ENCODE measurements around the gene COL6A5.
"Not testable (repeated sequence)": the region's sequence is repeated elsewhere in the genome, so short reads cannot be mapped to it uniquely, and the experiment has no call there.

Gene COL6A5

GRCh38 chr3:130386604-130387263 lies 41.3 kb downstream of the COL6A5 start:
- DNase-seq = no peak

- DNase-seq = no peak
These were observed 44.4 kb downstream of the COL6A5 start for GRCh38 chr3:130389743-130390478.

- no peak for DNase-seq
These were observed 46.8 kb downstream of the COL6A5 start for GRCh38 chr3:130392266-130392665.

- DNase-seq = no peak
These were observed 48.1 kb downstream of the COL6A5 start for GRCh38 chr3:130393594-130393993.

GRCh38 chr3:130395331-130395730 lies 49.9 kb downstream of the COL6A5 start:
- DNase-seq = no peak

GRCh38 chr3:130395916-130396315 lies 50.4 kb downstream of the COL6A5 start:
- no peak for DNase-seq

- DNase-seq = no peak
These were observed 58.9 kb downstream of the COL6A5 start for GRCh38 chr3:130404401-130404800.

GRCh38 chr3:130405956-130406355 lies 60.5 kb downstream of the COL6A5 start:
- DNase-seq = no peak

GRCh38 chr3:130408253-130408652 lies 62.8 kb downstream of the COL6A5 start:
- not testable (repeated sequence) for DNase-seq

GRCh38 chr3:130411320-130411719 lies 65.8 kb downstream of the COL6A5 start:
- DNase-seq = no peak

GRCh38 chr3:130412991-130413560 lies 67.6 kb downstream of the COL6A5 start:
- DNase-seq = no peak

- DNase-seq = no peak
These were observed 69.0 kb downstream of the COL6A5 start for GRCh38 chr3:130414457-130414856.

GRCh38 chr3:130420466-130420865 lies 75.0 kb downstream of the COL6A5 start:
- no peak for DNase-seq

GRCh38 chr3:130423064-130423463 lies 77.6 kb downstream of the COL6A5 start:
- DNase-seq = no peak

- DNase-seq = no peak
These were observed 79.4 kb downstream of the COL6A5 start for GRCh38 chr3:130424837-130425236.

- DNase-seq = no peak
These were observed 80.0 kb downstream of the COL6A5 start for GRCh38 chr3:130425484-130425883.

- no peak for DNase-seq
These were observed 80.7 kb downstream of the COL6A5 start for GRCh38 chr3:130426206-130426605.

- no peak for DNase-seq
These were observed 83.6 kb downstream of the COL6A5 start for GRCh38 chr3:130428871-130429712.

- no peak for DNase-seq
These were observed 84.2 kb downstream of the COL6A5 start for GRCh38 chr3:130429713-130430023.

- DNase-seq = no peak
These were observed 84.8 kb downstream of the COL6A5 start for GRCh38 chr3:130430266-130430665.

- not testable (repeated sequence) for DNase-seq
These were observed 86.6 kb downstream of the COL6A5 start for GRCh38 chr3:130432086-130432485.

- DNase-seq = no peak
These were observed 87.8 kb downstream of the COL6A5 start for GRCh38 chr3:130433306-130433705.

- DNase-seq = no peak
These were observed 96.8 kb downstream of the COL6A5 start for GRCh38 chr3:130442284-130442683.
